Lower leg skin (tissue), 3 donors: Measurements from ENCODE around the gene BAZ1B.

Experiments
- POLR2A ChIP-seq, 2 donors: fragments of 450-650 bp; IDR thresholded peaks; one replicate each; pipeline ENCODE4 v1.6.1; 2016 to 2017; ENCODE audit warnings: antibody characterized with exemption in 2 of 2, mild to moderate bottlenecking in 1 of 2, moderate library complexity in 1 of 2
- TF ChIP-seq, protein P1 (sequence below), 3 donors: fragments of 450-650 bp; IDR thresholded peaks; one replicate each; pipeline ENCODE4 v1.5.1; 2016; ENCODE audit warnings: antibody characterized with exemption in 3 of 3, mild to moderate bottlenecking in 3 of 3, moderate library complexity in 2 of 3

- TF ChIP-seq, protein P1, sequence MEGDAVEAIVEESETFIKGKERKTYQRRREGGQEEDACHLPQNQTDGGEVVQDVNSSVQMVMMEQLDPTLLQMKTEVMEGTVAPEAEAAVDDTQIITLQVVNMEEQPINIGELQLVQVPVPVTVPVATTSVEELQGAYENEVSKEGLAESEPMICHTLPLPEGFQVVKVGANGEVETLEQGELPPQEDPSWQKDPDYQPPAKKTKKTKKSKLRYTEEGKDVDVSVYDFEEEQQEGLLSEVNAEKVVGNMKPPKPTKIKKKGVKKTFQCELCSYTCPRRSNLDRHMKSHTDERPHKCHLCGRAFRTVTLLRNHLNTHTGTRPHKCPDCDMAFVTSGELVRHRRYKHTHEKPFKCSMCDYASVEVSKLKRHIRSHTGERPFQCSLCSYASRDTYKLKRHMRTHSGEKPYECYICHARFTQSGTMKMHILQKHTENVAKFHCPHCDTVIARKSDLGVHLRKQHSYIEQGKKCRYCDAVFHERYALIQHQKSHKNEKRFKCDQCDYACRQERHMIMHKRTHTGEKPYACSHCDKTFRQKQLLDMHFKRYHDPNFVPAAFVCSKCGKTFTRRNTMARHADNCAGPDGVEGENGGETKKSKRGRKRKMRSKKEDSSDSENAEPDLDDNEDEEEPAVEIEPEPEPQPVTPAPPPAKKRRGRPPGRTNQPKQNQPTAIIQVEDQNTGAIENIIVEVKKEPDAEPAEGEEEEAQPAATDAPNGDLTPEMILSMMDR (IDR thresholded peaks at IDR 0.05), result no peak
- TF ChIP-seq POLR2A (IDR thresholded peaks at IDR 0.05), result no peak
These were observed 97.6 kb downstream of the BAZ1B start for GRCh38 chr7:73424489-73424885.
